Activated CD8-positive, alpha-beta T cell treated with anti-CD3 and anti-CD28 coated beads for 36 hours (primary cell): Measurements from ENCODE around the gene CMIP. TPM values are rescaled to one million over a fixed set of nuclear protein-coding genes. Genes with fewer than 3 reads are reported as not detected.

ENCODE experiments used
- ATAC-seq: fragments of 200-7000 bp; cut with Tn5 transposase; one replicate; pipeline ENCODE4 v1.10.0; 2021; ENCODE audit warnings: mild to moderate bottlenecking, moderate library complexity
- CTCF ChIA-PET: fragments of 350-600 bp; sonication (Branson Sonifier 250); formaldehyde crosslinking; loops from one replicate; lab custom pipeline; 2021; ENCODE audit warnings: antibody characterized with exemption; lab: Charles Lee
- POLR2A ChIA-PET: fragments of 350-600 bp; sonication (Branson Sonifier 250); formaldehyde crosslinking; loops from one replicate; lab custom pipeline; 2021; ENCODE audit warnings: antibody characterized with exemption; lab: Charles Lee
- DNase-seq: peaks from one replicate; pipeline ENCODE4 v3.0.0-alpha.2; 2020
- H3K27ac Mint-ChIP-seq: one replicate; pipeline ENCODE4 v1.8.0; 2021; ENCODE audit warnings: mild to moderate bottlenecking, mixed read lengths
- H3K27me3 Mint-ChIP-seq: one replicate; pipeline ENCODE4 v1.8.0; 2021; ENCODE audit warnings: mixed read lengths
- H3K36me3 Mint-ChIP-seq: one replicate; pipeline ENCODE4 v1.8.0; 2021; ENCODE audit warnings: low read depth, mixed read lengths
- H3K4me1 Mint-ChIP-seq: one replicate; pipeline ENCODE4 v1.8.0; 2021; ENCODE audit warnings: low read depth, mixed read lengths
- H3K4me3 Mint-ChIP-seq: one replicate; pipeline ENCODE4 v1.8.0; 2021; ENCODE audit warnings: mild to moderate bottlenecking, moderate library complexity, mixed read lengths
- H3K9me3 Mint-ChIP-seq: one replicate; pipeline ENCODE4 v1.8.0; 2021; ENCODE audit warnings: mixed read lengths
- CTCF ChIP-seq: fragments of 200-600 bp; IDR thresholded peaks from one replicate; pipeline ENCODE4 v1.8.0; 2022; ENCODE audit warnings: antibody characterized with exemption, mild to moderate bottlenecking
- intact Hi-C: fragments of 100-400 bp; cut with micrococcal nuclease; formaldehyde crosslinking; loops from one replicate; pipeline ENCODE4 v1.10.0; 2022
- total RNA-seq, 2 experiments: library from RNA; stranded (reverse); gene quantifications; one replicate each; pipeline ENCODE4 v1.2.3, GENCODE V29; 2021

Gene CMIP
- total RNA-seq, 2 experiments from 2014 or later: 37.6 to 38.5 TPM

- Mint-ChIP-seq H3K9me3 (no peaks in the 10 kb centered on the region), H3K27ac (no peak overlapping the region), H3K4me1 (no peaks in the 10 kb centered on the region), H3K36me3 (peaks cover 14% of the 10 kb centered on the region), H3K27me3 (no peaks in the 10 kb centered on the region), H3K4me3 (no peak overlapping the region)
- TF ChIP-seq CTCF: no peak
- intact Hi-C loops: no loop called here
- ATAC-seq (no peak), DNase-seq (no peak)
- ChIA-PET POLR2A (no interaction called here), CTCF (no interaction called here)
These were observed 216.5 kb downstream of the CMIP start for GRCh38 chr16:81661082-81661481.

- TF ChIP-seq CTCF: no peak
- Mint-ChIP-seq H3K36me3 (peaks cover 15% of the 10 kb centered on the region), H3K9me3 (no peaks in the 10 kb centered on the region), H3K27me3 (no peaks in the 10 kb centered on the region), H3K4me3 (no peak overlapping the region), H3K4me1 (no peaks in the 10 kb centered on the region), H3K27ac (no peak overlapping the region)
- ChIA-PET POLR2A (no interaction called here), CTCF (no interaction called here)
- intact Hi-C loops: no loop called here
- no peak for ATAC-seq
- DNase-seq: no peak
These were observed 219.5 kb downstream of the CMIP start for GRCh38 chr16:81664153-81664552.

- TF ChIP-seq CTCF: no peak
These were observed 221.0 kb downstream of the CMIP start for GRCh38 chr16:81665588-81665987.

GRCh38 chr16:81666113-81666512, 221.5 kb downstream of the CMIP start:
- no peak overlapping the region for H3K4me3 Mint-ChIP-seq
- no peaks in the 10 kb centered on the region for H3K27me3 Mint-ChIP-seq
- intact Hi-C loops: no loop called here
- no peak for TF ChIP-seq CTCF
- peaks cover 17% of the 10 kb centered on the region for H3K36me3 Mint-ChIP-seq
- POLR2A ChIA-PET: no interaction called here
- no peak for ATAC-seq
- no peaks in the 10 kb centered on the region for H3K9me3 Mint-ChIP-seq
- DNase-seq: no peak
- H3K4me1 Mint-ChIP-seq: no peaks in the 10 kb centered on the region
- H3K27ac Mint-ChIP-seq: no peak overlapping the region
- CTCF ChIA-PET: no interaction called here

More at GRCh38 chr16:81665588-81665987, 221.0 kb downstream of the CMIP start:
- ChIA-PET POLR2A (no interaction called here), CTCF (no interaction called here)
- Mint-ChIP-seq H3K36me3 (peaks cover 17% of the 10 kb centered on the region), H3K27ac (no peak overlapping the region), H3K4me3 (no peak overlapping the region), H3K27me3 (no peaks in the 10 kb centered on the region), H3K9me3 (no peaks in the 10 kb centered on the region), H3K4me1 (no peaks in the 10 kb centered on the region)
- ATAC-seq (no peak), DNase-seq (no peak)
- intact Hi-C loops: no loop called here

GRCh38 chr16:81668243-81669097, 223.9 kb downstream of the CMIP start:
- ChIA-PET POLR2A (interaction anchor here (0.9 kb wide), 1 partner anchor 47 kb away, joined by 3 read pairs; no protein-coding TSS in a partner anchor), CTCF (no interaction called here)
- TF ChIP-seq CTCF: no peak
- H3K4me3 Mint-ChIP-seq: no peak overlapping the region
- ATAC-seq (peak; percentile 55), DNase-seq (peak; percentile 7)
- no peaks in the 10 kb centered on the region for H3K9me3 Mint-ChIP-seq
- peaks cover 16% of the 10 kb centered on the region for H3K36me3 Mint-ChIP-seq
- H3K27ac Mint-ChIP-seq: peak overlapping the region; percentile 24
- intact Hi-C loops: no loop called here
- H3K4me1 Mint-ChIP-seq: no peaks in the 10 kb centered on the region
- no peaks in the 10 kb centered on the region for H3K27me3 Mint-ChIP-seq
